Neuronal stem cell (in vitro differentiated cells): ENCODE results near the gene APPBP2.
"Not testable (repeated sequence)": the region's sequence is repeated elsewhere in the genome, so short reads cannot be mapped to it uniquely, and the experiment has no call there.

Experiments used
- DNase-seq: peaks from one replicate; pipeline ENCODE4 v3.0.0-alpha.2; 2013; ENCODE audit warnings: low spot score
- H2AFZ ChIP-seq: one replicate; pipeline ENCODE4 v1.6.1; 2013; ENCODE audit warnings: mild to moderate bottlenecking, low read length, inconsistent platforms
- H2AK5ac ChIP-seq: 2 replicates; pipeline ENCODE4 v1.6.1; 2013; ENCODE audit warnings: low read depth, mild to moderate bottlenecking, inconsistent platforms, low read length, moderate library complexity, mixed read lengths
- H2BK120ac ChIP-seq: 2 replicates; pipeline ENCODE4 v1.6.1; 2013; ENCODE audit warnings: low read depth, mild to moderate bottlenecking, inconsistent platforms, low read length, moderate library complexity, mixed read lengths
- H2BK12ac ChIP-seq: one replicate; pipeline ENCODE4 v1.6.1; 2013; ENCODE audit warnings: low read length, inconsistent platforms
- H2BK15ac ChIP-seq: 2 replicates; pipeline ENCODE4 v1.6.1; 2013; ENCODE audit warnings: mild to moderate bottlenecking, low read length, inconsistent platforms, mixed read lengths
- H2BK5ac ChIP-seq: one replicate; pipeline ENCODE4 v1.6.1; 2013; ENCODE audit warnings: inconsistent platforms, mild to moderate bottlenecking, low read length, moderate library complexity
- H3K14ac ChIP-seq: one replicate; pipeline ENCODE4 v1.6.1; 2013; ENCODE audit warnings: low read length, inconsistent platforms
- H3K18ac ChIP-seq: 2 replicates; pipeline ENCODE4 v1.6.1; 2013; ENCODE audit warnings: low read length, inconsistent platforms
- H3K23ac ChIP-seq: 2 replicates; pipeline ENCODE4 v1.6.1; 2013; ENCODE audit warnings: low read depth, mild to moderate bottlenecking, mixed read lengths, low read length, inconsistent platforms; ENCODE audit not compliant: poor library complexity
- H3K27ac ChIP-seq: replicated peaks from 3 replicates; pipeline ENCODE4 v1.5.1; 2013; ENCODE audit warnings: low read length, inconsistent platforms
- H3K27me3 ChIP-seq, 3 experiments: 2 replicates each; pipeline ENCODE4 v1.6.1; 2013; ENCODE audit warnings: low read length in 3 of 3, mild to moderate bottlenecking in 2 of 3, inconsistent platforms in 1 of 3, low read depth in 1 of 3, mixed read lengths in 1 of 3, moderate library complexity in 1 of 3; ENCODE audit not compliant: control insufficient read depth in 3 of 3, insufficient read depth in 3 of 3
- H3K36me3 ChIP-seq, 2 donors: replicated peaks in 1 of 2; 2 replicates each; pipeline ENCODE4 v1.6.1; 2013; ENCODE audit warnings: low read length in 2 of 2; ENCODE audit not compliant: control insufficient read depth in 2 of 2, insufficient read depth in 2 of 2
- H3K4ac ChIP-seq: 2 replicates; pipeline ENCODE4 v1.6.1; 2013; ENCODE audit warnings: inconsistent platforms, mild to moderate bottlenecking, low read length, moderate library complexity
- H3K4me1 ChIP-seq, 2 donors: 1 replicate in 1 of 2; 2 replicates in 1 of 2; pipeline ENCODE4 v1.6.1; 2013; ENCODE audit warnings: low read length in 2 of 2, low read depth in 1 of 2; ENCODE audit not compliant: control insufficient read depth in 2 of 2, insufficient read depth in 1 of 2
- H3K4me2 ChIP-seq: one replicate; pipeline ENCODE4 v1.6.1; 2013; ENCODE audit warnings: mild to moderate bottlenecking, low read length, inconsistent platforms; ENCODE audit not compliant: insufficient read depth, poor library complexity, severe bottlenecking
- H3K4me3 ChIP-seq, 2 donors: 2 replicates each; pipeline ENCODE4 v1.5.1; 2013; ENCODE audit warnings: low read length in 2 of 2, mild to moderate bottlenecking in 2 of 2, inconsistent platforms in 1 of 2, moderate library complexity in 1 of 2
- H3K79me1 ChIP-seq: one replicate; pipeline ENCODE4 v1.6.1; 2013; ENCODE audit warnings: low read depth, mild to moderate bottlenecking, inconsistent platforms, low read length, moderate library complexity
- H3K9ac ChIP-seq: one replicate; pipeline ENCODE4 v1.6.1; 2013; ENCODE audit warnings: mild to moderate bottlenecking, low read depth, low read length, inconsistent platforms; ENCODE audit not compliant: poor library complexity
- H3K9me3 ChIP-seq, 2 donors: replicated peaks in 1 of 2; 2 replicates each; pipeline versions ENCODE3 to v1.6.1; 2013; ENCODE audit warnings: low read length in 2 of 2, mild to moderate bottlenecking in 2 of 2, inconsistent platforms in 1 of 2, low read depth in 1 of 2, mixed read lengths in 1 of 2, moderate library complexity in 1 of 2; ENCODE audit not compliant: control insufficient read depth in 2 of 2, insufficient read depth in 1 of 2
- H4K8ac ChIP-seq: one replicate; pipeline ENCODE4 v1.6.1; 2013; ENCODE audit warnings: low read depth, mild to moderate bottlenecking, inconsistent platforms, low read length, moderate library complexity
- H4K91ac ChIP-seq: one replicate; pipeline ENCODE4 v1.6.1; 2013; ENCODE audit warnings: low read length, low read depth, mild to moderate bottlenecking, inconsistent platforms; ENCODE audit not compliant: poor library complexity
- WGBS, 2 donors: extraction: QIAGEN DNeasy Blood & Tissue Kit; methylation state at CpG; one replicate each; pipeline ENCODE4 v1.1.7; 2013; ENCODE audit warnings: missing lambda C conversion rate in 2 of 2, mixed read lengths in 1 of 2; ENCODE audit not compliant: insufficient read length in 2 of 2, insufficient replicate concordance in 1 of 2; ENCODE audit errors: extremely low coverage in 2 of 2; 5-methylcytosine and 5-hydroxymethylcytosine counted together

Gene APPBP2

DNA sequence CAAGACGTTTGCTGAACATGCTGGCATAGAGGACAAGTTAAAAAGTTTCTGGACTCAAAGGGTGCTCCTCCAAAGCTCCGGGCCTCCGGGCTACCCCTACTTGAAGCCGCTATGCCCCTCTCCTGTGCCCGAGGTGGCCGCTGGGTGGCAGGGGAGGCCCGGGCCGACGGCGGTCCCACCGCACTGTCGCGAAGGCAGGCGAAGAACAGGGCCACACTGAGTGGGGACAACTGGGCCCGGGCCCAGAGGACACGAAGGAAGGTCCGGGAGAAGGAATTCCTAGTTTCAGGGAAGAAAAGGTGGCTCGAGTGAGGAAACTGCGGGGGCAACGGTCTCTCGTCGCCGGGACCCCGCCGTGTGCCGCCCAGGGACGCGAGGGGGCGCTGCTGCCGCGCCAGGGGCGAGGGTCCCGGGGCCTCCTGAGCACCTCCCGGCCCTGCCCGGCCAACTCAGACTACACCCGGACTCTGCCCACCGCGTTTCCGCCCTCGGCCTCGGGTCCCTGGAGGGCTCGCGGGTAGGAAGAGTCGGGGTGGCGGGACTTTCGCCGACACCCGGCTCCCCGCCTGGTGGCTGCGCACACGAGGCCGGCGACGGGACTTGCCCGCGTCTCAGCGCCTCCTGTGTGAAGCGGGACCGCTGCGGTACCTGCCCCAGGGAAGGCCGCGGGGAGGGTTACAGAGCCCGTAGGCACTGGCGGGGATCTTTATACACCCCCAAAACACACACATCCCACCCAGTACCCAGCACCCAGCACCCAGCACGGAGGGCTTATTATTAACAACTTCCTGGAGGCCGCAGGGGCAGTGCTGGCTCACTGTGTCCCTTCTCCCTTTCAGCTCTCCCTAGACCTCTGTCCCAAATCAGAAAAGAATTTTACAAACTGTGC, 104.5 kb downstream of the APPBP2 start:
- peak overlapping the region; percentile 83 for H3K4me2 ChIP-seq
- H3K23ac ChIP-seq = peak overlapping the region; percentile 73
- peak overlapping the region; percentile 73 for H3K27ac ChIP-seq
- peak; percentile 68 for DNase-seq
- peak overlapping the region; percentile 70 for H3K9ac ChIP-seq
- H3K79me1 ChIP-seq = no peaks in the 10 kb centered on the region
- peak overlapping the region; percentile 97 for H3K18ac ChIP-seq
- H3K14ac ChIP-seq = peak overlapping the region; percentile 84
- peak overlapping the region; percentile 97 for H2BK12ac ChIP-seq
- peak overlapping the region; percentile 34 to 81 for H3K4me3 ChIP-seq
- H3K36me3 ChIP-seq = no peaks in the 10 kb centered on the region
- H2BK15ac ChIP-seq = peak overlapping the region; percentile 98
- peak overlapping the region; percentile 72 for H2BK120ac ChIP-seq
- peak overlapping the region; percentile 53 for H2BK5ac ChIP-seq
- H3K4ac ChIP-seq = no peak overlapping the region
- peak overlapping the region; percentile 91 for H2AFZ ChIP-seq
- H4K8ac ChIP-seq = peak overlapping the region; percentile 82
- H3K4me1 ChIP-seq = peaks cover 3 to 5% of the 10 kb centered on the region in 2 donors
- no peaks in the 10 kb centered on the region for H3K9me3 ChIP-seq
- H4K91ac ChIP-seq = peak overlapping the region; percentile 72
- no CpG with 5 or more reads among the region's 66 CpGs for WGBS, 2 donors
- peaks cover 0 to 5% (median 2%) of the 10 kb centered on the region in 3 experiments for H3K27me3 ChIP-seq
- peak overlapping the region; percentile 52 for H2AK5ac ChIP-seq

GRCh38 chr17:60419875-60420274, 106.2 kb downstream of the APPBP2 start:
- not testable (repeated sequence) for H3K36me3 ChIP-seq, H3K9ac ChIP-seq, H4K8ac ChIP-seq, H3K4ac ChIP-seq, H3K27ac ChIP-seq, H3K4me3 ChIP-seq, H3K79me1 ChIP-seq, H2BK15ac ChIP-seq, H3K27me3 ChIP-seq, H2BK12ac ChIP-seq, H2BK120ac ChIP-seq, H2BK5ac ChIP-seq, DNase-seq, H2AK5ac ChIP-seq, H3K4me2 ChIP-seq, H2AFZ ChIP-seq, H3K23ac ChIP-seq, H4K91ac ChIP-seq, H3K4me1 ChIP-seq, H3K9me3 ChIP-seq, H3K18ac ChIP-seq, H3K14ac ChIP-seq
- WGBS, 2 donors = no CpG with 5 or more reads among the region's 7 CpGs

DNA sequence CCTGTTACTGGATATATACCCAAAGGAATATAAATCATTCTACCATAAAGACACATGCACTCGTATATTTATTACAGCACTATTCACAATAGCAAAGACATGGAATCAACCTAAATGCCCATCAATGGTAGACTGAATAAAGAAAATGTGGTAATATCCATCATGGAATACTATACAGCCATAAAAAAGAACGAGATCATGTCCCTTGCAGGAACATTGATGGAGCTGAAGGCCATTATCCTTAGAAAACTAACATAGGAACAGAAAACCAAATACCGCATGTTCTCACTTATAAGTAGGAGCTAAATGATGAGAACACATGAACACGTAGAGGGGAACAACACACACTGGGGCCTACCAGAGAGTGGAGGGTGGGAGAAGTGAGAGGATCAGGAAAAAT, 107.0 kb downstream of the APPBP2 start:
- not testable (repeated sequence) for H4K91ac ChIP-seq, H3K4me1 ChIP-seq, H3K4ac ChIP-seq, H2BK12ac ChIP-seq, H3K27me3 ChIP-seq, H3K4me3 ChIP-seq, H3K18ac ChIP-seq, H4K8ac ChIP-seq, H3K23ac ChIP-seq, DNase-seq, H3K14ac ChIP-seq, H3K9me3 ChIP-seq, H3K4me2 ChIP-seq, H2BK15ac ChIP-seq, H2AK5ac ChIP-seq, H2BK120ac ChIP-seq, H3K27ac ChIP-seq, H3K9ac ChIP-seq, H3K36me3 ChIP-seq, H3K79me1 ChIP-seq, H2BK5ac ChIP-seq, H2AFZ ChIP-seq
- WGBS, 2 donors = no CpG with 5 or more reads among the region's 4 CpGs

DNA sequence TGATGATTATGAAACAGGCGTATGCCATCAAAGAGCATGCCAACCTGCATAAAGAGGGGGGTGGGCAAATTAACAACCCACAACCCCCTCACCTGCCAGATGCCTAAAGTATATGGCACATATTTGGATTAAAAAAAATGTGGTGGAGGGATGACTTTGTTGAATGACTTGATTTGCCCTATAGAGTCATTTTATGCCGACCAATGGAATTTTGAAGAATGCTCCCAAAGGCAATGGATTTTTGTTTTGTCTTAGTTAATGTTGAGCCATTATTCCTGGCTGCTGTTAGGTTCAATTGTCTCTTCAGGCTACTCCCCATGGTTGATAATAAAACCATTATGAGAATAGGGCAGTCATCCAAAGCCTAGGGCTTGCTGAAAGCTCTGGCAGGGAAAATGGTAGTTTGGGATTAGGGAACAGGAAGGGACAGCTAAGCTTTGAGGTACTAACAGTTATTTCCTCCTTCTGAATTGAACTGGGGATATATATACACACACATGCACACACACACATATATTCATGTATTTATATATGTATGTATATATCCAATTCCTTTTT, 109.6 kb downstream of the APPBP2 start:
- no CpG with 5 or more reads among the region's 2 CpGs for WGBS, 2 donors
- H4K91ac ChIP-seq = no peak overlapping the region
- no peak overlapping the region for H2BK12ac ChIP-seq
- no peak overlapping the region for H3K23ac ChIP-seq
- no peak overlapping the region for H3K4me2 ChIP-seq
- H4K8ac ChIP-seq = no peak overlapping the region
- no peak overlapping the region for H3K4me3 ChIP-seq
- H3K27me3 ChIP-seq = peaks cover 0 to 3% (median 0%) of the 10 kb centered on the region in 3 experiments
- H3K4me1 ChIP-seq = no peaks in the 10 kb centered on the region
- H3K9me3 ChIP-seq = no peaks in the 10 kb centered on the region
- no peak overlapping the region for H3K9ac ChIP-seq
- H3K79me1 ChIP-seq = no peaks in the 10 kb centered on the region
- H2BK5ac ChIP-seq = no peak overlapping the region
- H3K36me3 ChIP-seq = no peaks in the 10 kb centered on the region
- no peak overlapping the region for H2BK120ac ChIP-seq
- H2AK5ac ChIP-seq = no peak overlapping the region
- no peak overlapping the region for H3K27ac ChIP-seq
- DNase-seq = no peak
- H3K4ac ChIP-seq = no peak overlapping the region
- H3K18ac ChIP-seq = no peak overlapping the region
- no peak overlapping the region for H3K14ac ChIP-seq
- H2AFZ ChIP-seq = no peak overlapping the region
- H2BK15ac ChIP-seq = no peak overlapping the region
